HG02852 (cell line): ENCODE results near the gene XIRP2.

ENCODE experiments used
- ATAC-seq: cut with Tn5 transposase; IDR thresholded peaks from one replicate; pipeline ENCODE4 v1.9.1; 2021; ENCODE audit warnings: mild to moderate bottlenecking, moderate library complexity; ENCODE audit not compliant: unreplicated experiment

XIRP2 gene

GRCh38 chr2:167133614-167134013, 245.3 kb downstream of the XIRP2 start:
- no peak for ATAC-seq

GRCh38 chr2:167134381-167135072, 246.2 kb downstream of the XIRP2 start:
- ATAC-seq: no peak

GRCh38 chr2:167135706-167136105, 247.4 kb downstream of the XIRP2 start:
- ATAC-seq: no peak

GRCh38 chr2:167136879-167137596, 248.8 kb downstream of the XIRP2 start:
- ATAC-seq: no peak

- no peak for ATAC-seq
These were observed 252.1 kb downstream of the XIRP2 start for GRCh38 chr2:167140330-167140729.

GRCh38 chr2:167140767-167141166, 252.5 kb downstream of the XIRP2 start:
- ATAC-seq: no peak

GRCh38 chr2:167142554-167142953, 254.3 kb downstream of the XIRP2 start:
- ATAC-seq: no peak

- no peak for ATAC-seq
These were observed 256.1 kb downstream of the XIRP2 start for GRCh38 chr2:167144179-167144898.

- ATAC-seq: no peak
These were observed 259.1 kb downstream of the XIRP2 start for GRCh38 chr2:167147271-167147941.

GRCh38 chr2:167151894-167152293, 263.6 kb downstream of the XIRP2 start:
- no peak for ATAC-seq

- no peak for ATAC-seq
These were observed 269.2 kb downstream of the XIRP2 start for GRCh38 chr2:167157523-167157922.

GRCh38 chr2:167177196-167177595, 288.9 kb downstream of the XIRP2 start:
- ATAC-seq: no peak

- no peak for ATAC-seq
These were observed 292.9 kb downstream of the XIRP2 start for GRCh38 chr2:167181134-167181533.

- no peak for ATAC-seq
These were observed 293.4 kb downstream of the XIRP2 start for GRCh38 chr2:167181688-167182087.

- ATAC-seq: no peak
These were observed 294.1 kb downstream of the XIRP2 start for GRCh38 chr2:167182403-167182802.

- no peak for ATAC-seq
These were observed 295.7 kb downstream of the XIRP2 start for GRCh38 chr2:167183931-167184330.

GRCh38 chr2:167186465-167186864, 298.2 kb downstream of the XIRP2 start:
- ATAC-seq: no peak

- no peak for ATAC-seq
These were observed 298.9 kb downstream of the XIRP2 start for GRCh38 chr2:167187049-167187727.

GRCh38 chr2:167187978-167188967, 300.0 kb downstream of the XIRP2 start:
- no peak for ATAC-seq

GRCh38 chr2:167190053-167190452, 301.8 kb downstream of the XIRP2 start:
- no peak for ATAC-seq
